Epithelial cell of proximal tubule (primary cell): ENCODE results near the gene EHD3. TPM values are rescaled to one million over a fixed set of nuclear protein-coding genes. Genes with fewer than 3 reads are reported as not detected.

Experiments
- DNase-seq: peaks from one replicate; pipeline ENCODE4 v3.0.0-alpha.2; 2011; ENCODE audit warnings: low read depth
- H3K4me3 ChIP-seq: 2 replicates; pipeline ENCODE4 v1.5.1; 2011; ENCODE audit warnings: low read depth, mild to moderate bottlenecking, low read length
- CTCF ChIP-seq: conservative IDR thresholded peaks from 2 replicates; pipeline ENCODE4 v1.5.1; 2012; ENCODE audit warnings: low read depth, mild to moderate bottlenecking, low read length
- total RNA-seq: library from RNA; depleted of rRNA; stranded (reverse); fragments of >200 nt; gene quantifications from 2 replicates; pipeline ENCODE4 v1.2.3, GENCODE V29; 2015

The EHD3 gene
- total RNA-seq, 1 donor from 2014 or later: 4.6 TPM

GRCh38 chr2:31284107-31284506 is 50.2 kb downstream of the EHD3 start:
- DNase-seq: no peak
- H3K4me3 ChIP-seq: no peak overlapping the region
- TF ChIP-seq CTCF: no peak

- no peak for DNase-seq
- no peak for TF ChIP-seq CTCF
- no peak overlapping the region for H3K4me3 ChIP-seq
These were observed 52.3 kb downstream of the EHD3 start for GRCh38 chr2:31286230-31286629.

- no peak for DNase-seq
- no peak overlapping the region for H3K4me3 ChIP-seq
- TF ChIP-seq CTCF: no peak
These were observed 53.1 kb downstream of the EHD3 start for GRCh38 chr2:31286961-31287550.

GRCh38 chr2:31287654-31288053 is 53.7 kb downstream of the EHD3 start:
- TF ChIP-seq CTCF: no peak
- H3K4me3 ChIP-seq: no peak overlapping the region
- no peak for DNase-seq

GRCh38 chr2:31294196-31294595 is 60.2 kb downstream of the EHD3 start:
- DNase-seq: no peak
- TF ChIP-seq CTCF: no peak
- H3K4me3 ChIP-seq: no peak overlapping the region

- DNase-seq: no peak
- no peak overlapping the region for H3K4me3 ChIP-seq
- no peak for TF ChIP-seq CTCF
These were observed 62.8 kb downstream of the EHD3 start for GRCh38 chr2:31296641-31297287.

- DNase-seq: peak; percentile 23
- H3K4me3 ChIP-seq: no peak overlapping the region
- TF ChIP-seq CTCF: no peak
These were observed 63.8 kb downstream of the EHD3 start for GRCh38 chr2:31297751-31298150.
